HTERT RPE-1 (cell line): ENCODE data around the gene POU4F3.

Experiments used
- in situ Hi-C: fragments of 300-500 bp; cut with MboI; formaldehyde crosslinking; loops from 4 replicates; pipeline ENCODE4 v1.14.3; 2020; ENCODE audit warnings: low sequenced_read_pairs

The POU4F3 gene

GRCh38 chr5:146390469-146390868 lies 51.8 kb downstream of the POU4F3 start:
- in situ Hi-C loops, result no loop called here
